ENCODE data around the gene CPSF3.

DNA sequence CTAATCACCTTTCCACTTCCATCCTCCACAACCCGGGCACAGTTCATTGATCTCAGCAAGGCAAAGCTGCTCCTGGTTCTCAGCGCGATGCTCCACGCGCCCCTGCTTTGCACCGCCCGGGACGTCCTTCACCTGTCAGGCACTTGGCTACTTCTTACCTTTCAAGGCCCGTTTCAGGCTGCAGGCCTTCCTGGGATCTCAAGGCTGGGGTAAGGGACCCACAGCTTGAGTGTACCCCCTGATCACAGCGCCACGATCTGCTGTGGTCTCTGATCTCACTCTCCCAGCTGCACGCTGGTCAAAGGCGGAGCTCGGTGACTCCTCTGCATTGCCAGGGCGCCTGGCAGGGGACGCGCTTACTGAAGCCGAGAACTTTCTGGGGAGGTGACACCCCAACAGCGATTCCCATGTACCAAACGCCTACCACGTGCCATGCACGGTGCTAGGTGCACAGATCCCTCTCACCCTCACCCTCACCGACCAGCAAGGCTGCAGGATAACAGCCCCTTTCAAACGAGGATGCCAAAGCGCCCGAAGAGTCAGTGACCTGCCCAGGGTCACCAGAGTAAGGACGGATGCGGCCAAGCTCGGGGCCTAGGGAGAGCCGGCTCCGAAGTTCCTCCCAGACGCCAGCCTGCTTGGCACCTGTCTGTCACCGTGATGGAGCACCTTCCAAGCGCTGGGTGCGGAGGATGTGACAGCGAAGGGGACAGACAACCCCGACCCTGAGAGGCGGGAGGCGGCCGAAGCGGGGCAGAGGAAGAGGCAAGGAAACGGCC lies 944 bp upstream of the CPSF3 start:
- TF ChIP-seq, protein P1, sequence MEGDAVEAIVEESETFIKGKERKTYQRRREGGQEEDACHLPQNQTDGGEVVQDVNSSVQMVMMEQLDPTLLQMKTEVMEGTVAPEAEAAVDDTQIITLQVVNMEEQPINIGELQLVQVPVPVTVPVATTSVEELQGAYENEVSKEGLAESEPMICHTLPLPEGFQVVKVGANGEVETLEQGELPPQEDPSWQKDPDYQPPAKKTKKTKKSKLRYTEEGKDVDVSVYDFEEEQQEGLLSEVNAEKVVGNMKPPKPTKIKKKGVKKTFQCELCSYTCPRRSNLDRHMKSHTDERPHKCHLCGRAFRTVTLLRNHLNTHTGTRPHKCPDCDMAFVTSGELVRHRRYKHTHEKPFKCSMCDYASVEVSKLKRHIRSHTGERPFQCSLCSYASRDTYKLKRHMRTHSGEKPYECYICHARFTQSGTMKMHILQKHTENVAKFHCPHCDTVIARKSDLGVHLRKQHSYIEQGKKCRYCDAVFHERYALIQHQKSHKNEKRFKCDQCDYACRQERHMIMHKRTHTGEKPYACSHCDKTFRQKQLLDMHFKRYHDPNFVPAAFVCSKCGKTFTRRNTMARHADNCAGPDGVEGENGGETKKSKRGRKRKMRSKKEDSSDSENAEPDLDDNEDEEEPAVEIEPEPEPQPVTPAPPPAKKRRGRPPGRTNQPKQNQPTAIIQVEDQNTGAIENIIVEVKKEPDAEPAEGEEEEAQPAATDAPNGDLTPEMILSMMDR (IDR thresholded peaks at IDR 0.05) = no peak
- TF ChIP-seq POLR2A (IDR thresholded peaks at IDR 0.05) = no peak
